ENCODE measurements around the gene ESPN.
"Not testable (repeated sequence)": the region's sequence is repeated elsewhere in the genome, so short reads cannot be mapped to it uniquely, and the experiment has no call there.

ESPN gene

GRCh38 chr1:6427441-6428390, 3.1 kb downstream of the ESPN start:
- no peak for DNase-seq (ENCODE audit: low read depth)

GRCh38 chr1:6428453-6428852, 3.9 kb downstream of the ESPN start:
- DNase-seq (ENCODE audit: low read depth): not testable (repeated sequence)

GRCh38 chr1:6429660-6430411, 5.3 kb downstream of the ESPN start:
- not testable (repeated sequence) for DNase-seq (ENCODE audit: low read depth)

GRCh38 chr1:6431645-6432579, 7.3 kb downstream of the ESPN start:
- not testable (repeated sequence) for DNase-seq (ENCODE audit: low read depth)

GRCh38 chr1:6434186-6434585, 9.6 kb downstream of the ESPN start:
- no peak for DNase-seq (ENCODE audit: low read depth)

GRCh38 chr1:6435129-6435528, 10.6 kb downstream of the ESPN start:
- DNase-seq (ENCODE audit: low read depth): no peak

GRCh38 chr1:6435547-6435946, 11.0 kb downstream of the ESPN start:
- DNase-seq (ENCODE audit: low read depth): no peak

- not testable (repeated sequence) for DNase-seq (ENCODE audit: low read depth)
Observed at GRCh38 chr1:6436277-6436676, 11.7 kb downstream of the ESPN start.

- DNase-seq (ENCODE audit: low read depth): not testable (repeated sequence)
Observed at GRCh38 chr1:6437012-6437700, 12.6 kb downstream of the ESPN start.

GRCh38 chr1:6438047-6438525, 13.5 kb downstream of the ESPN start:
- DNase-seq (ENCODE audit: low read depth): peak; percentile 51

- peak; percentile 60 for DNase-seq (ENCODE audit: low read depth)
Observed at GRCh38 chr1:6440198-6441126, 15.9 kb downstream of the ESPN start.

- no peak for DNase-seq (ENCODE audit: low read depth)
Observed at GRCh38 chr1:6441586-6441985, 17.0 kb downstream of the ESPN start.

- no peak for DNase-seq (ENCODE audit: low read depth)
Observed at GRCh38 chr1:6443339-6444115, 19.0 kb downstream of the ESPN start.

GRCh38 chr1:6444377-6444776, 19.8 kb downstream of the ESPN start:
- DNase-seq (ENCODE audit: low read depth): no peak

- DNase-seq (ENCODE audit: low read depth): no peak
Observed at GRCh38 chr1:6445062-6445763, 20.6 kb downstream of the ESPN start.

GRCh38 chr1:6445929-6446328, 21.4 kb downstream of the ESPN start:
- not testable (repeated sequence) for DNase-seq (ENCODE audit: low read depth)

- no peak for DNase-seq (ENCODE audit: low read depth)
Observed at GRCh38 chr1:6446665-6447015, 22.1 kb downstream of the ESPN start.

- DNase-seq (ENCODE audit: low read depth): no peak
Observed at GRCh38 chr1:6447016-6447817, 22.6 kb downstream of the ESPN start.
